ENCODE measurements around the gene SPATA31C1.

DNA sequence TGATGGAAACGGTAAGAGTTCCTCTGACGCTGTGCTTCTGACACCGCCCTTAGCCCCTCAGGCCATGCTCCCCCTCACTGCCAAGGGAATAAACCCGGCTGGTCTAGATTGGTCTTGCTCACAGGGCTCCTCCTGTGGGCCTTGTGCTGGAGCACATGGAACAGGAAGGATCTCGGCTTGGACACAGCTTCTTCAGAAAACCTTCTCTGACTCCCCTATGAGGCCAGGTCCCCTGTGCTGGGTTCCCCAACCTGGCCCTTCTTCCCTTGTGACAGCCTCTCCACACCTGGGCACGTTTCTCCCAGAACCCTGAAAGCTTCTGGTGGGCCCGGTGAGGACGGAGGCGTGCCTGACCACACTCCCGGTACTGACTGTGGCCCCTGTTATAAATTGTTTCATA lies 26.9 kb upstream of the SPATA31C1 start:
- TF ChIP-seq, protein P1, sequence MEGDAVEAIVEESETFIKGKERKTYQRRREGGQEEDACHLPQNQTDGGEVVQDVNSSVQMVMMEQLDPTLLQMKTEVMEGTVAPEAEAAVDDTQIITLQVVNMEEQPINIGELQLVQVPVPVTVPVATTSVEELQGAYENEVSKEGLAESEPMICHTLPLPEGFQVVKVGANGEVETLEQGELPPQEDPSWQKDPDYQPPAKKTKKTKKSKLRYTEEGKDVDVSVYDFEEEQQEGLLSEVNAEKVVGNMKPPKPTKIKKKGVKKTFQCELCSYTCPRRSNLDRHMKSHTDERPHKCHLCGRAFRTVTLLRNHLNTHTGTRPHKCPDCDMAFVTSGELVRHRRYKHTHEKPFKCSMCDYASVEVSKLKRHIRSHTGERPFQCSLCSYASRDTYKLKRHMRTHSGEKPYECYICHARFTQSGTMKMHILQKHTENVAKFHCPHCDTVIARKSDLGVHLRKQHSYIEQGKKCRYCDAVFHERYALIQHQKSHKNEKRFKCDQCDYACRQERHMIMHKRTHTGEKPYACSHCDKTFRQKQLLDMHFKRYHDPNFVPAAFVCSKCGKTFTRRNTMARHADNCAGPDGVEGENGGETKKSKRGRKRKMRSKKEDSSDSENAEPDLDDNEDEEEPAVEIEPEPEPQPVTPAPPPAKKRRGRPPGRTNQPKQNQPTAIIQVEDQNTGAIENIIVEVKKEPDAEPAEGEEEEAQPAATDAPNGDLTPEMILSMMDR (IDR thresholded peaks at IDR 0.05): no peak
- TF ChIP-seq POLR2A (IDR thresholded peaks at IDR 0.05) (no peak), POLR2AphosphoS5 (IDR thresholded peaks at IDR 0.05) (no peak)
